GM18526 (cell line): ENCODE data around the gene FRYL.

Experiments
- POLR2A ChIP-seq: IDR thresholded peaks from 3 replicates; pipeline ENCODE4 v1.6.1; 2011; ENCODE audit not compliant: insufficient read length; ENCODE audit errors: extremely low read depth

Gene FRYL

DNA sequence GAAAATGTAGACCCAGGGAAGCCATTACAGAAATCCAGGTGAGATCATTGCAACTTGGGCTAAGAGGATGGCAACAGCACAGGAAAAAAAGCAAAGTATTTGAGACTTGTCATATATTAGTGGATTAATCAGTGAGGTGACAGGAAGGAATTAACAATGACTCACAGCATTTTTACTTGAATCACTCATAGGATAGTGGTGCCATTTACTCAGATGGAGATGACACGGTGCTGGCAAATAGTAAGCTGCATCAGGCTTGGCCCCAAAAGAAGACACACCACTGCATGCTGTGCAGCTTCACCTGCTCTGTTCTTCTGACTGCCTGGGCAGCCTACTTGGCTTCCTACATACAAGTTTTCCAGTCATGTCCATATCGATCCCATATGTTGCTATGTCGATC, 144.8 kb downstream of the FRYL start:
- TF ChIP-seq POLR2A: no peak

GRCh38 chr4:48634688-48635308, 145.3 kb downstream of the FRYL start:
- TF ChIP-seq POLR2A: no peak

GRCh38 chr4:48633657-48634056, 146.4 kb downstream of the FRYL start:
- no peak for TF ChIP-seq POLR2A

DNA sequence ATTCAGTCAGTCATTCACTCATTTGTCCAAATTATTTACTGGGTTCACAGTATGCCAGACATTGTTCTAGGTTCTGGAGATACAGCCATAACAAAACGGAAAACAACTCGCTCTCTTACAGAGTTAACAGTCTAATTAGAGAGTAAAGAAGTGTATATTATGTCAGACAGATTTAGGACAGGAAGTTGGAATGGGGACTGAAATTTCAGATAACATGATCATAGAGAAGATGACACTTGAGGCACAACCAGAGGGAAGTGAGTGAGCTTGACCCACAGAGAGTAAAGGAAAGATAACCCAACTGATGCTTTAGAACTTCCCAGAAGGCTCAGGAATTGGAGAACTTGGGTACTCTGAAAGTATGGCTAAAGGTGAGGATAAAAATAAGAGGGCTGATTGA, 150.6 kb downstream of the FRYL start:
- no peak for TF ChIP-seq POLR2A

DNA sequence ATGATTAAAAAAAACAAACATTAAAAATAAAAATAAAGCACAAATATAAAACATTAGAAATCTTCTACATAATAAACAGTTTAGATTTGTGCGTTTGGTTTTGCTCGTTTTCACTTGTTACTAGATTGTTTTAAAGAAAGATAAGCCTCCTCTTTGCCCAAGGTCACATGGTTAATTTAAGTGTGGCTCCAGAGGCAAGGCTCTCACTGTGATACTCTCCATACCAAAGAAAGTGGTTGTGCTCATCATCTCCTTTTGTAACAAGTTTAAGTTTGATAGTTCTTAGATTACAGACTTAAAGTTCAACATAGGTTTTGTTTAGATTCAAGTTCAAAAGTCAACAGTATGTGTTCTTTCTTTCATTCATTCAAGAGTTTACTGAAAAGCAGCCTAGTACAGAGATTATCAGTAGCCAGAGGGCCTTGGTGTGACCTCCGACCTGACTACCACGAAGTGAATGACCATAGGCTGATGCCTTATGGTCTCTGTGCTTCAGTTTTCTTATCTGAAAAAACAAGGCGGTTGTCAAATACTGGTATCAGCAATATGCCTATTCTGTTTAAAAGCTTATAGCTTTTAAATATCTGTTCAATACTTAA, 156.8 kb downstream of the FRYL start:
- TF ChIP-seq POLR2A: no peak

DNA sequence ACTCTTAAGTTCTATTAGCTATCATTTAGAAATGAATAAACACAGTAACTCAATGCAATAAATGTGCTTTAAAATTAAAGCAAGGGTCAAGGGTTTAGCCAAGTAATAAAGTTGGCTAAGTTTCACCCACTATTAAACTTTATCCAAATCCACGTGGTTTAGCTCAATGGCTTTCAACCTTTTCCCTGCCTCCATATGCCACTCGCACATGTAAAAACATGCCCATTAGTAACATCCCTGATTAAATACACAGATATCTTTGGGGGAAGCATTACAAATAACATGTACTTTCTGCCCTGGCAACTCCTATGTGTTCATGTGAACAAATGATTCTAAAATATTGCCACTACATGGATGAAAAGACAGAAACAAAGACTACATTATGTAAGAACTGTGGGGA, 159.2 kb downstream of the FRYL start:
- no peak for TF ChIP-seq POLR2A

- TF ChIP-seq POLR2A: no peak
These were observed 160.0 kb downstream of the FRYL start for GRCh38 chr4:48620093-48620492.

DNA sequence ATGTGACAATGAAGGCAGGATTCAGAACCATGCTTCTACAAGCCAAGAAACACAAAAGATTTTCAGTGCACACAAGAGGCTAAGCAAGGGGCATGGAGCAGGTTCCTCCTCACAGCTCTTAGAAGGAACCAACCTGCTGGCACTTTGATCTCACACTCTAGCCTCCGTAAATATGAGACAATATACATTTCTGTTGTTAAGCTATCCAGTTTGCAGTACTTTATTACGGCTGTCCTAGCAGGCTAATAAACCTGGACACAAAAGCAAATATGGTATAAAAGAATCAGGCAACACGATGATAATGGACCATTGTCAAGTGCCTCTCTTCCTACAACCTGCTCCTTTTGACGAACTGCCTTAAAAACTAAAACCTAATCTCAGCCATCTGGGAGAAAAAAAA, 175.6 kb downstream of the FRYL start:
- TF ChIP-seq POLR2A: no peak

DNA sequence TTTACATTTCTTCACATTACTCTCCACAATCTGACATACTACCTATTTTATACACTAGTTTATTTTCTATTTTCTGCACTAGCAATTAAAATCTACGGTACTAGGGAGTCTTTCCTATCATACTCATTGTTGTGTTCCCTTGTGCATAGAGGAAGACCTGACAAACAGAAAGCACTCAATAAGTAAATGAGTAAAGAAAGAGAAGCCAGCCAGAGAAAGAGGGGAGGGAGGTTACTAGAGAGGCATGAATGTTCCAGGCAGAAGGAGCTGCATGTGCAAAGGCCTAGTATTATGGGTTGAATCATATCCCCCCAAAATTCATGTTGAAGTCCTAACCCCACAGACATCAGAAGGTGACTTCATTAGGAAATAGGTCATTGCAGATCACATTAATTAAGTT, 176.0 kb downstream of the FRYL start:
- no peak for TF ChIP-seq POLR2A

GRCh38 chr4:48603366-48604003, 176.6 kb downstream of the FRYL start:
- TF ChIP-seq POLR2A: no peak

DNA sequence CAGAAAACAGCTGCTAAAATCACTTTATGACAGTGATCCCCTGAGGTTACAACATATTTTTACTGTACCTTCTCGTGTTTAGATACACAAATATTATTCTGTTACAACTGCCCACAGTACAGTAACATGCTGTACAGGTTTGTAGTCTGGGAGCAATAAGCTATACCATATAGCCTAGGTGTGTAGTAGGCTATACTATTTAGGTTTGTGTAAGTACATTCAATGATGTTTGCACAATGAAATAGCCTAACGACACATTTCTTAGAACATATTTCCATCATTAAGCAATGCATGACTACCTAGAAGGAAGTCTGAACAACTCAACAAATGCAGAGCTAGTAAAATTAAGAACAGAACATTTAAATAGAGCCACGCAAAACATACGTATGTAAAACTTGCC, 177.3 kb downstream of the FRYL start:
- no peak for TF ChIP-seq POLR2A

DNA sequence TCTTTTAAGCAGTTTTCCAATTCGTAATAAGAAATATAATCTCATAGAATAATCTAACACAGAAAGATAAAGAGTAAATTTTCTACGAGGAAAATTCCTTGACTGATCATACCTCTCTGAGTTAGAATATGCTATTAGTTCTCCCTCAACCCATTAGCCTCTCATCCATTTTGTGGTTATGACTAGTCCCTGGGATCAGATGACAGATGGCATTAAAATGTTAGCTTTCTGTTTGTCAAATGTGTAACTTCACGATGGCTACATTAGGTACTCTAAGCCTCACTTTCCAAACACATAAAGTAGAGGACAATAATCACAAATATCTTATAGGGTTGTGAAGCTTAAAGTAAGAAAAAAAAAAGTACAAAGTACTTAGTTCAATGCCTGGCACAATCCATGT, 177.9 kb downstream of the FRYL start:
- no peak for TF ChIP-seq POLR2A

GRCh38 chr4:48596336-48596735, 183.7 kb downstream of the FRYL start:
- TF ChIP-seq POLR2A: no peak

DNA sequence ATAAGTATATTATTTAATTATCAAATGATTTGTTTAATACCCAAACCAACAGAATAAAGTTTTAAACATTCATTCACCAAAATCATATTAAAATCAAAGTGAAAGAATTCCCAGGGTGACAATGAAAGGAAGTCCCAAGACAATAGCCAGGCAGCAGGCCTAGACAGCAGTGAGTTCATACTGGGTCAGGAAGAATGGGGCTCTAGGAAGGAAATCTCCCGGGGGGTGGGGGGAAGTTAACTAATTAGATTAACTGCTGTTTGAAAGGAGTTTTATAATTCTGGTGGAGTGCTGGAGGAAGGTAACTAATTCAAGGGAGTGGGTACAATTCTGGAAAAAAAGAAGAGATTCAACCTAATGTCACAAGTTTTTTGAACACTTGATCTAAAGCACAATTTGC, 185.9 kb downstream of the FRYL start:
- no peak for TF ChIP-seq POLR2A

GRCh38 chr4:48591372-48591771, 188.7 kb downstream of the FRYL start:
- TF ChIP-seq POLR2A: no peak

- no peak for TF ChIP-seq POLR2A
These were observed 189.2 kb downstream of the FRYL start for GRCh38 chr4:48590884-48591283.

DNA sequence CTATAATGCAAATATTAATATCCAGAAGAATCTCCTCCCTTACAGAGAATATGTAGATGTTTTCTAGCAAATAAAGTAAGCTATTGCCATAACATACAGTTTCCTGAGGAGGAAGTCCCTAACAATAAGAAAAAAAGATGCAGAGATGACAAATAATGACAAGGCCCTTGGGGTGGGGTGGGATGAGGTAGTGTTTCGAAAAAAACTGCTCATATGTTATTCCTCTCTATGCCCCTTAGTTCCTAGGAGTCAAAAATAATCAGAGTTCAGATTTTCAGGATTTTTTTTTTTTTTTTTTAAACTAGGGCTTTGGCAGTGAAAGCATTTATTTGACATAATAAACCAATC, 191.0 kb downstream of the FRYL start:
- TF ChIP-seq POLR2A: no peak
